Nephron progenitor cell (in vitro differentiated cells): ENCODE measurements around the gene JAZF1.

Source experiments
- DNase-seq: peaks from one replicate; pipeline ENCODE4 v3.0.0; 2021
- H3K27ac Mint-ChIP-seq: 2 replicates; pipeline ENCODE4 v1.8.0; 2021; ENCODE audit warnings: mild to moderate bottlenecking, moderate library complexity, mixed read lengths
- H3K27me3 Mint-ChIP-seq: 2 replicates; pipeline ENCODE4 v1.8.0; 2021; ENCODE audit warnings: mild to moderate bottlenecking, low read depth, mixed read lengths; ENCODE audit not compliant: poor library complexity
- H3K36me3 Mint-ChIP-seq: 2 replicates; pipeline ENCODE4 v1.8.0; 2021; ENCODE audit warnings: low read depth, mixed read lengths
- H3K4me1 Mint-ChIP-seq: 2 replicates; pipeline ENCODE4 v1.8.0; 2021; ENCODE audit warnings: mixed read lengths
- H3K4me3 Mint-ChIP-seq: 2 replicates; pipeline ENCODE4 v1.8.0; 2021; ENCODE audit warnings: mild to moderate bottlenecking, moderate library complexity, mixed read lengths
- H3K9me3 Mint-ChIP-seq: 2 replicates; pipeline ENCODE4 v1.8.0; 2021; ENCODE audit warnings: mild to moderate bottlenecking, moderate library complexity, mixed read lengths
- CTCF ChIP-seq: fragments of 200-600 bp; sonication (generic); IDR thresholded peaks from 2 replicates; pipeline ENCODE4 v1.5.0; 2021; ENCODE audit warnings: antibody characterized with exemption

The JAZF1 gene

GRCh38 chr7:27955596-27955995, 225.0 kb downstream of the JAZF1 start:
- Mint-ChIP-seq H3K4me3 (no peak overlapping the region), H3K27ac (no peak overlapping the region), H3K4me1 (peaks cover 33% of the 10 kb centered on the region), H3K27me3 (peaks cover 9% of the 10 kb centered on the region), H3K36me3 (no peaks in the 10 kb centered on the region), H3K9me3 (no peaks in the 10 kb centered on the region)
- DNase-seq: no peak
- TF ChIP-seq CTCF: no peak

GRCh38 chr7:27955011-27955410, 225.6 kb downstream of the JAZF1 start:
- Mint-ChIP-seq H3K4me3 (no peak overlapping the region), H3K27ac (no peak overlapping the region), H3K36me3 (no peaks in the 10 kb centered on the region), H3K9me3 (no peaks in the 10 kb centered on the region), H3K27me3 (peaks cover 9% of the 10 kb centered on the region), H3K4me1 (peaks cover 34% of the 10 kb centered on the region)
- no peak for TF ChIP-seq CTCF
- no peak for DNase-seq

- no peaks in the 10 kb centered on the region for H3K9me3 Mint-ChIP-seq
- peaks cover 9% of the 10 kb centered on the region for H3K27me3 Mint-ChIP-seq
Measured at GRCh38 chr7:27953777-27954176, 226.8 kb downstream of the JAZF1 start.

GRCh38 chr7:27953361-27953760, 227.2 kb downstream of the JAZF1 start:
- Mint-ChIP-seq H3K9me3 (no peaks in the 10 kb centered on the region), H3K36me3 (no peaks in the 10 kb centered on the region), H3K27ac (peak overlapping the region; percentile 31), H3K27me3 (peaks cover 9% of the 10 kb centered on the region), H3K4me1 (peaks cover 49% of the 10 kb centered on the region), H3K4me3 (no peak overlapping the region)
- no peak for DNase-seq
- no peak for TF ChIP-seq CTCF

More at GRCh38 chr7:27953777-27954176, 226.8 kb downstream of the JAZF1 start:
- H3K27ac Mint-ChIP-seq: peak overlapping the region; percentile 31
- H3K4me1 Mint-ChIP-seq: peaks cover 45% of the 10 kb centered on the region
- no peaks in the 10 kb centered on the region for H3K36me3 Mint-ChIP-seq
- no peak overlapping the region for H3K4me3 Mint-ChIP-seq
- TF ChIP-seq CTCF: no peak
- DNase-seq: no peak

GRCh38 chr7:27952456-27953285, 227.9 kb downstream of the JAZF1 start:
- no peak overlapping the region for H3K27ac Mint-ChIP-seq
- DNase-seq: no peak
- no peaks in the 10 kb centered on the region for H3K36me3 Mint-ChIP-seq
- H3K4me3 Mint-ChIP-seq: no peak overlapping the region
- no peak for TF ChIP-seq CTCF
- H3K9me3 Mint-ChIP-seq: no peaks in the 10 kb centered on the region
- peaks cover 7% of the 10 kb centered on the region for H3K27me3 Mint-ChIP-seq
- H3K4me1 Mint-ChIP-seq: peaks cover 56% of the 10 kb centered on the region

- Mint-ChIP-seq H3K27ac (no peak overlapping the region), H3K36me3 (no peaks in the 10 kb centered on the region), H3K27me3 (peaks cover 7% of the 10 kb centered on the region), H3K4me3 (no peak overlapping the region), H3K4me1 (peaks cover 61% of the 10 kb centered on the region), H3K9me3 (no peaks in the 10 kb centered on the region)
- DNase-seq: no peak
- TF ChIP-seq CTCF: no peak
Measured at GRCh38 chr7:27950123-27950522, 230.5 kb downstream of the JAZF1 start.
